GM12801 (cell line): ENCODE results near the gene ENPP5.

ENCODE experiments used
- CTCF ChIP-seq: IDR thresholded peaks from one replicate; pipeline ENCODE4 v1.5.1; 2011; ENCODE audit warnings: control low read depth; ENCODE audit not compliant: insufficient read length; ENCODE audit errors: extremely low read depth

Gene ENPP5

GRCh38 chr6:46211917-46212316 is 41.1 kb upstream of the ENPP5 start:
- no peak for TF ChIP-seq CTCF

GRCh38 chr6:46210294-46210693 is 39.5 kb upstream of the ENPP5 start:
- TF ChIP-seq CTCF, result no peak

GRCh38 chr6:46208303-46208702 is 37.5 kb upstream of the ENPP5 start:
- no peak for TF ChIP-seq CTCF

GRCh38 chr6:46207174-46207573 is 36.4 kb upstream of the ENPP5 start:
- no peak for TF ChIP-seq CTCF

- no peak for TF ChIP-seq CTCF
These were observed 34.3 kb upstream of the ENPP5 start for GRCh38 chr6:46204880-46205650.

GRCh38 chr6:46203391-46204177 is 32.8 kb upstream of the ENPP5 start:
- no peak for TF ChIP-seq CTCF

- no peak for TF ChIP-seq CTCF
These were observed 30.9 kb upstream of the ENPP5 start for GRCh38 chr6:46201702-46202101.
